ENCODE results near the gene FGF9.

Gene FGF9

DNA sequence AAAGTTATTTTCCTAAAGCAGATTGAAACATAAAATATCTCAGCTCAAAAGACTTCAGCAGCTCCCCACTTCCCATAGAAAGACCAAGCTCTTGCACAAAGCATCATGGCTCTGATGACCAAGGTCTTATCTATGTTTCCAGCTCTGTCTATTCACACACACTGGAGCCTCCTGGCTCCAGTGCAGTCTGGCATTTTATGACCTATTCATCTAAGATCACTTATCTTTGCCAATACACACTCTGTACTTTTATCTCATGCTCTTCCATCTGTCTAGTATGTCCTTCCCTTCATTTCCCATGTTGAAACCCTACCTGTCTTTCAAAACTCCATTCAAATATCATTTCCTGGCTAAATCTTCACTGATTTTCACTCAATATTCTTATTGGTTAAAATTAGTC lies 74.4 kb downstream of the FGF9 start:
- TF ChIP-seq GATA3 (IDR thresholded peaks at IDR 0.05; ENCODE audit: low read depth, low read length) (no peak), GATA2 (IDR thresholded peaks at IDR 0.05; ENCODE audit: low read depth, low read length) (no peak)

DNA sequence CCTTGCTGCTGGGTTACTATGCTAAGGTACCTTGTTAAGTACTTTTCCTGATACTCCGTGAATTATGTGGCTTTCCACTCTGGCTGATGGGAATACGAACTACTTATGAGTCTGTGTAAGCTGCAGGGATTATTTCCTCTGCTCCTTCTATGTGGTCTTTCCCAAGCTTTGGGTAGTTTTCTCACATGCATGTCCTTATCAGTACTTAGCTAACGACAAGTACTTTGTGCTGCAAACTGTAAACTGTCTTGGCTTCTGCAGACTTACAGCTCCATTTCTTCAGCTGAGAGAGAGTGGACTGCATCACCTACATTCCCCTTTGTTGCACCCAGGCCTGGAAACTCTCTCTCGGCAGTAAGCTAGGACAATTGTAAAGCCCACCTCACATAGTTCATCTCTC lies 76.6 kb downstream of the FGF9 start:
- TF ChIP-seq GATA3 (IDR thresholded peaks at IDR 0.05; ENCODE audit: low read depth, low read length) (no peak), GATA2 (IDR thresholded peaks at IDR 0.05; ENCODE audit: low read depth, low read length) (no peak)

DNA sequence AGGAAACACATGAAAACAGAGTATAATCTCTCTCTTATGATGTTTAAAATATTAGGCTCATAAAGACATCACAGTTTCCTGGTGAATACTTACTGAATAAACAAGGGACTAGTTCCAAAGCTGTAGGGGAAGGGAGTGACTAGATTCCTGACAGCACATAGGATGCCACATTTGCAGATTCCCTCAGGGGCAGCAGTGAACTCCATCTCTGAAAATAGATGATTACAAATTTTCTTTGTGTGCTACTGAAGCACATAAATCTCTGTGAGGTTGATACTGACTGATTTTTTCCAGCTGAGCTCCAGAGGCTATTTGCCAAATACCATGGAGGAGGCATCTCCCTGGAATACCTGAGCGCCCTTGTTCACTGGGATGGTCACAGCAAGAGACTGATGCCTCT lies 77.3 kb downstream of the FGF9 start:
- TF ChIP-seq GATA3 (IDR thresholded peaks at IDR 0.05; ENCODE audit: low read depth, low read length) (no peak), GATA2 (IDR thresholded peaks at IDR 0.05; ENCODE audit: low read depth, low read length) (no peak)

DNA sequence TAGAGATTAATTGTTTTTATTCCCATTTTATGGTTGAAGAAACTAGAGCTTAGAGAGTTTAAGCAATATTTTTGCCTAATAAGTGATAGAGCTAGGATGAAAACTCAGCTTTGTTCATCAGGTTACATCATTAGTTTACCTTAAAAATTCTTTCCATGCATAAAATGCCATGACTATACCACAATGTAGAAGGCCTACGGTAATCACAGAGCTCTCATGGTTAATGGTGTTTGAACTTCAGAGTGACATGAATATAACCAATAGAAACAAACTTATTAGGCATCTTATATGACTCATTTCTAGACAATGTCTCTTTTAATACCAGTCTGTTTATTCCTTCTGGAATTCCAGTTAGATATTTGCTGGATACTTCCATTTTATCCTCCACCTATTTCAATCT lies 78.5 kb downstream of the FGF9 start:
- TF ChIP-seq GATA2 (IDR thresholded peaks at IDR 0.05; ENCODE audit: low read depth, low read length), result no peak
- no peak for TF ChIP-seq GATA3 (IDR thresholded peaks at IDR 0.05; ENCODE audit: low read depth, low read length)

DNA sequence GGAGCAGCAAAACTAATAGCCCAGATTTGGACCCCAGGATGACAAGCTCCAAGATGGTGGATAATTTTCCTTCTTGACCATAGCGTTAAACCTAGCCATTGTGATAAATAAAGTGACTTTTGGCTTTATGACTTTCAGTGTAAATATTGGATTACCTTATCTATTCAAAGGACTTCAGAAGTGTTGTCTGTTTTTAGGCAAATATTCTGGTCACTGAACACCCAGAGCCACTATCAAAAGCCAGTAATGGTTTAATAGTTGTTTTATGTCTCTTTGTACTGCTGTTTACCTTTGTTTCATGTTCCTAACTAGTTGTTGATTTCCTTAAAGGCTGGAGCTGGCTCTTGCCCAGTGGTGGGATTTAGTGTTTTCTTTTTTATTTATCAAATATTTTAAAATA lies 81.6 kb downstream of the FGF9 start:
- TF ChIP-seq GATA3 (IDR thresholded peaks at IDR 0.05; ENCODE audit: low read depth, low read length), result no peak
- no peak for TF ChIP-seq GATA2 (IDR thresholded peaks at IDR 0.05; ENCODE audit: low read depth, low read length)

DNA sequence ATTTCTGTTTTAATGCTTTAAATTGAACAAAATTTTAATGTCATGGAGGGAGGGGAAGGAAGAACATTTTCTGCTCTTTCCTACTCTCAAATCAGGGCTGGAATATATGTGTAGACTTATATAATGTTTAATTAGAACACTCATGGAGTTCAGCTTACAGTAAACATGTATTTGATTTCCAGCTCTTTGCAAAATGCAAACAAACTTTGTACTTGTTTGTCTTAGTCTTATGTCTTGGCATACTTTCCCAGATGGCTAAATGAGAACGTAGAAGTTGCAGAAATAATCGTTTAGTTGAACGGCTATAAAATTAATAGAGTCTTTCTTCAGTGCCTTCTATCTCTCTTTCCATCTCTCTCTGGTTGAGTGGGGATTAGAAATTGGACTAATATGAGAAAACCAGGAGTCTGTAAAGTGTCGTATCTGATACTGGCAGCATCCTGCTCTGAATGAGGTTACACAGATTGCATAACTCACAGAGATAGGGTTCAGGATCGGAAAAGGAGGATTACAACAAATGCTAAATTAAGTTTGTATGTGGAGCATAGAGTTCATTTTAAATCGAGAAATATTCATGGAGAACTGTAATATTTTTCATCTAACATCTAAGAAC lies 82.3 kb downstream of the FGF9 start:
- no peak for TF ChIP-seq GATA3 (IDR thresholded peaks at IDR 0.05; ENCODE audit: low read depth, low read length)
- TF ChIP-seq GATA2 (IDR thresholded peaks at IDR 0.05; ENCODE audit: low read depth, low read length), result no peak
